Measurements from ENCODE around the gene PROM1.

- no peak for TF ChIP-seq CTCF (IDR thresholded peaks at IDR 0.05)
- no peak for TF ChIP-seq POLR2A (IDR thresholded peaks at IDR 0.05)
These were observed 94.4 kb downstream of the PROM1 start for GRCh38 chr4:15989424-15989823.
